IMR-90 (cell line): ENCODE results near the gene IL17REL. TPM values are rescaled to one million over a fixed set of nuclear protein-coding genes. Genes with fewer than 3 reads are reported as not detected.

ENCODE experiments used
- ATAC-seq: fragments of 200-7000 bp; cut with Tn5 transposase; 2 replicates; pipeline ENCODE4 v1.9.1; 2020; ENCODE audit warnings: low read depth, mild to moderate bottlenecking, moderate library complexity
- BruUV-seq: library from RNA; stranded (reverse); fragments of 400-500 nt; replicated peaks from 2 replicates; lab custom pipeline; 2021; lab: Mats Ljungman, UMichigan
- CTCF ChIA-PET: fragments of 300-600 bp; formaldehyde crosslinking; extraction: SDS; loops from one replicate; lab custom pipeline; 2021; ENCODE audit warnings: antibody characterized with exemption; lab: Yijun Ruan, JAX
- POLR2A ChIA-PET: fragments of 300-600 bp; sonication (Branson Sonifier 250); formaldehyde crosslinking; loops from one replicate; lab custom pipeline; 2022; ENCODE audit warnings: antibody characterized with exemption; ENCODE audit not compliant: unreplicated experiment; lab: Charles Lee
- DNase-seq: peaks from one replicate; pipeline ENCODE4 v3.0.0; 2013
- H2AFZ ChIP-seq: replicated peaks from 2 replicates; pipeline ENCODE3; 2013; ENCODE audit warnings: low read length, mild to moderate bottlenecking; ENCODE audit not compliant: poor library complexity
- H2AK5ac ChIP-seq: 2 replicates; pipeline ENCODE4 v1.6.1; 2013; ENCODE audit warnings: low read depth, low read length, inconsistent platforms
- H2AK9ac ChIP-seq: replicated peaks from 2 replicates; pipeline ENCODE3; 2013; ENCODE audit warnings: mild to moderate bottlenecking, low read depth, low read length, moderate library complexity; ENCODE audit not compliant: poor library complexity
- H2BK120ac ChIP-seq: 2 replicates; pipeline ENCODE4 v1.6.1; 2013; ENCODE audit warnings: low read depth, low read length, inconsistent platforms
- H2BK15ac ChIP-seq: 3 replicates; pipeline ENCODE4 v1.6.1; 2013; ENCODE audit warnings: low read depth, low read length, inconsistent platforms
- H2BK20ac ChIP-seq: 2 replicates; pipeline ENCODE4 v1.6.1; 2013; ENCODE audit warnings: low read depth, mild to moderate bottlenecking, inconsistent platforms, low read length, moderate library complexity
- H2BK5ac ChIP-seq: 2 replicates; pipeline ENCODE4 v1.6.1; 2013; ENCODE audit warnings: mild to moderate bottlenecking, low read depth, low read length, inconsistent platforms; ENCODE audit not compliant: poor library complexity, severe bottlenecking
- H3K14ac ChIP-seq: replicated peaks from 2 replicates; pipeline ENCODE4 v1.6.1; 2013; ENCODE audit warnings: low read depth, low read length, inconsistent platforms
- H3K18ac ChIP-seq: 2 replicates; pipeline ENCODE4 v1.6.1; 2013; ENCODE audit warnings: low read depth, low read length, control low read depth
- H3K23ac ChIP-seq: 2 replicates; pipeline ENCODE4 v1.6.1; 2013; ENCODE audit warnings: low read depth, low read length, inconsistent platforms
- H3K27ac ChIP-seq: 2 replicates; pipeline ENCODE4 v1.5.1; 2013; ENCODE audit warnings: mild to moderate bottlenecking, control low read depth, low read length; ENCODE audit not compliant: insufficient read depth
- H3K27me3 ChIP-seq: 2 replicates; pipeline ENCODE4 v1.6.1; 2013; ENCODE audit warnings: low read length; ENCODE audit not compliant: control insufficient read depth, insufficient read depth
- H3K36me3 ChIP-seq: 2 replicates; pipeline ENCODE4 v1.6.1; 2013; ENCODE audit warnings: low read length, mixed read lengths; ENCODE audit not compliant: control insufficient read depth, insufficient read depth
- H3K4ac ChIP-seq: 2 replicates; pipeline ENCODE4 v1.6.1; 2013; ENCODE audit warnings: low read depth, low read length, inconsistent platforms
- H3K4me1 ChIP-seq: 2 replicates; pipeline ENCODE4 v1.6.1; 2013; ENCODE audit warnings: low read length, mixed read lengths; ENCODE audit not compliant: control insufficient read depth, insufficient read depth
- H3K4me2 ChIP-seq: 2 replicates; pipeline ENCODE4 v1.6.1; 2013; ENCODE audit warnings: low read depth, mild to moderate bottlenecking, control low read depth, low read length, moderate library complexity
- H3K4me3 ChIP-seq: 2 replicates; pipeline ENCODE4 v1.5.1; 2013; ENCODE audit warnings: low read depth, mild to moderate bottlenecking, control low read depth, low read length, moderate library complexity; ENCODE audit not compliant: insufficient read depth
- H3K56ac ChIP-seq: 2 replicates; pipeline ENCODE4 v1.6.1; 2013; ENCODE audit warnings: low read length, inconsistent platforms; ENCODE audit not compliant: insufficient read depth; ENCODE audit errors: extremely low read depth
- H3K79me1 ChIP-seq, 2 experiments: 2 replicates each; pipeline ENCODE4 v1.6.1; 2013; ENCODE audit warnings: low read length in 2 of 2, inconsistent platforms in 1 of 2, low read depth in 1 of 2
- H3K9ac ChIP-seq: 2 replicates; pipeline ENCODE4 v1.6.1; 2013; ENCODE audit warnings: low read depth, low read length, control low read depth
- H3K9me1 ChIP-seq: 2 replicates; pipeline ENCODE4 v1.6.1; 2013; ENCODE audit warnings: low read length, inconsistent platforms; ENCODE audit not compliant: insufficient read depth
- H3K9me3 ChIP-seq: 2 replicates; pipeline ENCODE4 v1.6.1; 2013; ENCODE audit warnings: low read length; ENCODE audit not compliant: control insufficient read depth, insufficient read depth
- H4K20me1 ChIP-seq: 2 replicates; pipeline ENCODE4 v1.6.1; 2013; ENCODE audit warnings: low read length, inconsistent platforms; ENCODE audit not compliant: insufficient read depth
- H4K5ac ChIP-seq: 2 replicates; pipeline ENCODE4 v1.6.1; 2013; ENCODE audit warnings: mild to moderate bottlenecking, low read depth, low read length, control low read depth
- H4K8ac ChIP-seq, 2 experiments: 2 replicates each; pipeline ENCODE4 v1.6.1; 2013; ENCODE audit warnings: low read depth in 2 of 2, low read length in 2 of 2, control low read depth in 1 of 2, inconsistent platforms in 1 of 2
- H4K91ac ChIP-seq: 2 replicates; pipeline ENCODE4 v1.6.1; 2013; ENCODE audit warnings: low read depth, low read length, inconsistent platforms; ENCODE audit not compliant: insufficient read depth
- BHLHE40 ChIP-seq: fragments of 150-350 bp; IDR thresholded peaks from 2 replicates; pipeline ENCODE4 v1.6.1; 2016; ENCODE audit warnings: mild to moderate bottlenecking, low read depth, low read length
- CEBPB ChIP-seq: IDR thresholded peaks from 2 replicates; pipeline ENCODE4 v1.6.1; 2012; ENCODE audit warnings: low read depth, low read length, improper control_type of control experiment
- CHD1 ChIP-seq: IDR thresholded peaks from 2 replicates; pipeline ENCODE4 v1.6.1; 2012; ENCODE audit warnings: low read depth, low read length, improper control_type of control experiment
- NFE2L2 ChIP-seq: fragments of 150-350 bp; IDR thresholded peaks from 2 replicates; pipeline ENCODE4 v1.6.1; 2016; ENCODE audit warnings: low read depth, mild to moderate bottlenecking, low read length
- POLR2A ChIP-seq: IDR thresholded peaks from 2 replicates; pipeline ENCODE4 v1.6.1; 2012; ENCODE audit warnings: mild to moderate bottlenecking, low read depth, low read length
- RAD21 ChIP-seq: IDR thresholded peaks from 2 replicates; pipeline ENCODE4 v1.6.1; 2012; ENCODE audit warnings: low read length, improper control_type of control experiment
- RCOR1 ChIP-seq: IDR thresholded peaks from 2 replicates; pipeline ENCODE4 v1.6.1; 2012; ENCODE audit warnings: mild to moderate bottlenecking, low read length, improper control_type of control experiment; ENCODE audit not compliant: insufficient replicate concordance
- RFX5 ChIP-seq: IDR thresholded peaks from 2 replicates; pipeline ENCODE4 v1.8.0; 2012; ENCODE audit warnings: low read depth, mild to moderate bottlenecking, low read length, moderate library complexity
- SMC3 ChIP-seq: fragments of 150-350 bp; IDR thresholded peaks from 2 replicates; pipeline ENCODE4 v1.6.1; 2016; ENCODE audit warnings: low read depth, mild to moderate bottlenecking, antibody characterized with exemption, low read length, moderate library complexity
- WGBS, 2 experiments: methylation state at CpG; one replicate each; pipeline versions ENCODE4 v1.1.5 to v1.1.7; 2013; ENCODE audit warnings: missing lambda C conversion rate in 2 of 2; ENCODE audit not compliant: insufficient read length in 1 of 2; ENCODE audit errors: extremely low coverage in 2 of 2; 5-methylcytosine and 5-hydroxymethylcytosine counted together
- dilution Hi-C: fragments of 300-500 bp; cut with HindIII; formaldehyde crosslinking; loops from one replicate; pipeline ENCODE4 v1.14.3; 2018; ENCODE audit warnings: low sequenced_read_pairs; ENCODE audit not compliant: unreplicated experiment
- in situ Hi-C: fragments of 300-500 bp; cut with MboI; formaldehyde crosslinking; loops from 3 replicates; pipeline ENCODE4 v1.14.3; 2019; ENCODE audit warnings: low sequenced_read_pairs, inconsistent platforms, mixed read lengths
- intact Hi-C: fragments of 100-400 bp; cut with micrococcal nuclease; formaldehyde crosslinking; loops from 2 replicates; pipeline ENCODE4 v1.10.0; 2022
- polyA plus RNA-seq, 3 experiments: library from polyadenylated mRNA; depleted of rRNA; stranded (reverse); fragments of >200 nt; gene quantifications; 2 replicates each; pipeline ENCODE4 v1.2.3, GENCODE V29; 2012; ENCODE audit warnings: low replicate concordance in 1 of 3
- total RNA-seq: library from RNA; depleted of rRNA; stranded (reverse); fragments of >200 nt; gene quantifications from 2 replicates; pipeline ENCODE4 v1.2.3, GENCODE V29; 2012
- TF ChIP-seq, protein P1 (sequence below): fragments of 150-350 bp; IDR thresholded peaks from 2 replicates; pipeline ENCODE4 v1.6.1; 2016; ENCODE audit warnings: low read depth, mild to moderate bottlenecking, low read length, moderate library complexity, borderline replicate concordance
- TF ChIP-seq, protein P2 (sequence below): fragments of 150-350 bp; IDR thresholded peaks from 2 replicates; pipeline ENCODE4 v1.6.1; 2017; ENCODE audit warnings: mild to moderate bottlenecking, antibody characterized with exemption, low read length, low read depth

IL17REL gene
- total and polyA plus RNA-seq, 2 of the 4 experiments (the other 2 are of a cell fraction): not detected

DNA sequence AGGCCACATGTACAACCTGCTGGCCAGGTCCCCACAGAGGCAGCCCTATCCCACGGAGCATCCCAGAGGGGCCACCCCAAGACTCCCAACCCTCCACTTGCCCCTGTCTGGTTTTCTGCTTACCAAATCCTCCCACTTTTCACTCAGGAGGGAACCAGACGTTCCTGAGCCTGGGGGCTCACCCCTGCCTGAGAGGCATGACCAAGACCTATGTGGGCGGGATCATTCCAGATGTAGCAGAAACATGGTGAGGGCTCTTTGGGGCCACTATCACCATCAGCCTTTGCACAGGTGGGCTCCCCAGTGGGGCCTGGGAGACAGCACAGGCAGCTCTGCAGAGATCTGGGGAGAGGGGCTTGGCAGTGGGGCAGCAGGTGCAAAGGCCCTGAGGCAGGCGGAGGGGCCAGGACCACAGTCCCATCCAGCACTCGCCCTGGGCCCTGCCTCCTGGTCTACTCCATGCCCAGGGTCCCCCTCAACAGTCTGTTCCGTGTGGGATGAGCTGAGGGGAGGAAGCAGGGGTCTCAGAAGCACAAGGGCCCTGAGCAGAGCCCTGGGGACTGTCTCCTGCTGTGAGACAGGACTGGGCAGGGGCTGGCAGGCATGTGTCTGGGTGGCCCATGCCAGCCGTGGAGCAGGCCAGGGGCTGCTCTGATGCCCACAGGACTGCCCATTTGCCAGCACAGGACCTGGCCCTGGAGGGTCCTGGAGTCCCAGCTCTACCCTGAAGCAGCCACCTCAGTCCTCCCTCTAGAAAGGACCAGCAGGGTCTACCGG, 42.6 kb downstream of the IL17REL start:
- in situ Hi-C loops (no loop called here), dilution Hi-C loops (no loop called here), intact Hi-C loops (loop anchor here (10.0 kb wide), 1 partner anchor 235 kb away; the partner anchor contains the start of gene SELENOO)
- no peak overlapping the region for H3K56ac ChIP-seq
- BruUV-seq: no TSS peak
- no peak overlapping the region for H2AFZ ChIP-seq
- peak overlapping the region; percentile 0; the same call in 1 of the 2 replicates for H3K18ac ChIP-seq
- H3K4me2 ChIP-seq: no peak overlapping the region
- WGBS, 2 experiments: no CpG with 5 or more reads among the region's 8 CpGs
- H3K4ac ChIP-seq: peak overlapping the region; percentile 93
- no peak overlapping the region for H3K23ac ChIP-seq
- H3K9ac ChIP-seq: no peak overlapping the region
- ChIA-PET POLR2A (interaction anchor here (0.9 kb wide), 1 partner anchor 18 kb away, joined by 4 read pairs; no protein-coding TSS in a partner anchor), CTCF (no interaction called here)
- H3K14ac ChIP-seq: peak overlapping the region; percentile 87
- H2BK5ac ChIP-seq: peak overlapping the region; percentile 79
- H3K4me3 ChIP-seq: no peak overlapping the region
- TF ChIP-seq BHLHE40 (no peak), CEBPB (no peak), RCOR1 (no peak), RAD21 (no peak), CHD1 (no peak), RFX5 (no peak), SMC3 (no peak), POLR2A (no peak), NFE2L2 (no peak)
- TF ChIP-seq, protein P1, sequence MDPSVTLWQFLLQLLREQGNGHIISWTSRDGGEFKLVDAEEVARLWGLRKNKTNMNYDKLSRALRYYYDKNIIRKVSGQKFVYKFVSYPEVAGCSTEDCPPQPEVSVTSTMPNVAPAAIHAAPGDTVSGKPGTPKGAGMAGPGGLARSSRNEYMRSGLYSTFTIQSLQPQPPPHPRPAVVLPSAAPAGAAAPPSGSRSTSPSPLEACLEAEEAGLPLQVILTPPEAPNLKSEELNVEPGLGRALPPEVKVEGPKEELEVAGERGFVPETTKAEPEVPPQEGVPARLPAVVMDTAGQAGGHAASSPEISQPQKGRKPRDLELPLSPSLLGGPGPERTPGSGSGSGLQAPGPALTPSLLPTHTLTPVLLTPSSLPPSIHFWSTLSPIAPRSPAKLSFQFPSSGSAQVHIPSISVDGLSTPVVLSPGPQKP: no peak
- TF ChIP-seq, protein P2, sequence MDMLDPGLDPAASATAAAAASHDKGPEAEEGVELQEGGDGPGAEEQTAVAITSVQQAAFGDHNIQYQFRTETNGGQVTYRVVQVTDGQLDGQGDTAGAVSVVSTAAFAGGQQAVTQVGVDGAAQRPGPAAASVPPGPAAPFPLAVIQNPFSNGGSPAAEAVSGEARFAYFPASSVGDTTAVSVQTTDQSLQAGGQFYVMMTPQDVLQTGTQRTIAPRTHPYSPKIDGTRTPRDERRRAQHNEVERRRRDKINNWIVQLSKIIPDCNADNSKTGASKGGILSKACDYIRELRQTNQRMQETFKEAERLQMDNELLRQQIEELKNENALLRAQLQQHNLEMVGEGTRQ: no peak
- no peaks in the 10 kb centered on the region; the same call in 1 of the 2 replicates for H4K20me1 ChIP-seq
- no peaks in the 10 kb centered on the region for H3K27me3 ChIP-seq
- peak overlapping the region; percentile 52; the same call in 2 of the 3 replicates for H2BK15ac ChIP-seq
- peaks cover 3% of the 10 kb centered on the region; the same call in 1 of the 2 replicates for H3K36me3 ChIP-seq
- ATAC-seq (no peak), DNase-seq (no peak)
- H2BK20ac ChIP-seq: peak overlapping the region; percentile 89
- H3K79me1 ChIP-seq: peaks cover 15 to 38% of the 10 kb centered on the region in 2 experiments; a peak in 3 of 4 replicates
- peak overlapping the region; percentile 3 to 95; a peak in 1 of 4 replicates for H4K8ac ChIP-seq
- H2AK5ac ChIP-seq: peak overlapping the region; percentile 99
- no peaks in the 10 kb centered on the region for H3K9me3 ChIP-seq
- H3K4me1 ChIP-seq: peaks cover 26% of the 10 kb centered on the region
- peak overlapping the region; percentile 73 for H4K91ac ChIP-seq
- H3K9me1 ChIP-seq: peaks cover 18% of the 10 kb centered on the region
- H2AK9ac ChIP-seq: peak overlapping the region; percentile 62
- peak overlapping the region; percentile 26; the same call in 1 of the 2 replicates for H4K5ac ChIP-seq
- H2BK120ac ChIP-seq: peak overlapping the region; percentile 85
- peak overlapping the region; percentile 22 for H3K27ac ChIP-seq
